Anterior cingulate cortex (tissue), 58 donors: ENCODE measurements around the gene LRTM1.

Source experiments
- DNase-seq, 58 donors: peaks; one replicate each; lab custom pipeline; 2025; lab: John Stamatoyannopoulos, UW

LRTM1 gene

DNA sequence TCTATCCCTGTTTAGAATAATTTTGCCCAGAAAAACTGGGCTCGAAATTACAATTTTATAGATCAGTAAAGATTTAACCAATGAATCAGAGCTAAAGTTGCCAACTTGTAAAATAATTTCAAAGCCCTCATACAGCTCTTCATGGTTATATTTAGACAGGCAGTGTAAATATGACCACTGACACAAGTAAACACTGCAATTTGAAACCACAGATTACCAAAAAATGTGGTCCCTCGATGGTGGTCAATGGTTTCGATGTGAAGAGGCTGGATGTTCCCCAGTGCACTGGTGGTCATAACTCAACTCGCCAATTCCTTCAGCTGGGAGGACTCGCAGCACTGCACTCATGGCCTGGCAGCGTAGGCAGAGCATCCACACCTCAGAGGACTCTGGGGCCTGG is 28.6 kb downstream of the LRTM1 start:
- no peak for DNase-seq

DNA sequence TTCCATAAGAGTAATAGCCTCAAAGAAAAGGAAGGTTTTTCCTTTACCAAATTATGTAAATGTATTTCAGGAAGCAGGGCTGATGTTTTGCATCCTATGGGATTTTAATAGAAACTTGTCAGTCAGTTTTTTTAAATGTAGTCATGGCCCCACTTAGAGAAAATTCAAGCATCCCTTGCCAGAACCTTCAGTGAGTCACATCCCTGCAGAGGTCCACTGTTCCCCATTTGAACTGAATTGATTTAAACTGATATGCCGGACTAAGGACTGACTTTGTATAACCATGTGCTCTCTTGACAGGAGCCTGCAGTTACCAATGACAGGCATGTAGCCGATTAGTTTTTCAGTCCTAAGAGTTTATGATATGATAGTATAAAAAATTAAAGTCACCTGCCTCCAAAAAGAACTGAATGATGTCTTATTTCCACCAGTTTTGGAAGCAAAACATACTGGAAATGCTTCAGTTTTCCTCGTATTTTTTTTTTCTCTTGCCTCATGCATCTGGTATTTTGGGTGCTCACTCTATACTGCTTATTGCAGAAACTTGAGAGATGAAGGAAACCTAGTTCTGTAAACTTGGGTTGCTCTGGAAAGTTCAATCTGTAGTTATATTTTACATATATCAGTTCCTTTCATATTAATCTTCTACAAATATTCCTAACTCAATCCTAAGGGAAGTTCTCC is 30.7 kb downstream of the LRTM1 start:
- no peak for DNase-seq

DNA sequence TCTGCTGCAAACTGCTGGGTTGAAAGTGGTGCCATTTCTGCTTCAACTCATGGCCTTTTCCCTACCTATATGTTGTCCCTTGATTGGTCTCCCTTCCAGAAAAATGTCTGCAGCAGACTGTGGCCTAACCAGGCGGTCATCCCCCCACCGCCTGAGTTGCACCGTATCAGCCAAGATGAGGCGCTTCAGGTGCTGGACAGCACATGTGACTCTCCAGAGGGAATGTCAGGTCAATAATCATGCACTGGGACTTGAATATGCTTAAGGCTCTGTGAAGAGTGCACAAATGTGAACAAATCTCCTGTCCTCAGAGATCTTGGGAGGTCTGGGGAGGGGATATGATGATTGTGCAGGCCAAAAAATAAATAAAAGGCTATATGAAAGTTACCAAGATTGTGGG is 32.2 kb downstream of the LRTM1 start:
- DNase-seq: no peak

DNA sequence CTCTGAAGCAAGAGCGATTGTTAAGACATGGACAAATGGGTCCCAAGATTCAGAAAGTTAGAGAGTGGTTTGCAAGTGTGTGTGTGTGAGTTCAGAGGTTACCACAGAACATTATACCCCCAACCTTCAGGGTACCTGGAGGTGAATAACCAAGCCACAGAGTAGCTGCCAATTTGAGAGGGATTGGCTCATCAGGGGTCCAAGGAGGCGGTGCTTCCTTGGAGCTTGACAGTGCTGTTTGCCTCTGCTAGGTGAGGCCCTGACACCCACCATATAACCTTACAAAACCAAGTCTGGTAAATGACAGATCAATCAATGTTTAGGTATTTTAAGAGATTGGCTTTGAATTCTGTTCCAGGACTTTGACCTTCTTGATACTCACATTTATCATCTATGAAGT is 35.7 kb downstream of the LRTM1 start:
- DNase-seq: no peak

DNA sequence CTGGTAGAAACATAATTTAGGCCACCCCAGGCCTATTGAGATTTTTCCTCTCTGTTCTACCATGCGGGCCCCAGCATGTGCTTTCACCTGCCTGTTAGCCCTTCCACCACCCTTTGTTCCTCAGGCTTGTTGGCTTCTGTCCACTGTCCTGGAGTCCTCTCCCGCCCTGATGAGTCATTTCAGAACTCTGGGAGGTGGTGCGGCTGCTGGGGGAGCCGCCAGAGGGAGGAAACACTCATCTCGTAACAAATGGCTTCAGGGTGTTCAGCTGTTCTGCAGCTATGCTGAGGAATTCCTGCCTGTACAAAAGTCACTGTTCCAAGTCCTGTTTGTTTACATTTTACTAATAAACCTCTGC is 36.3 kb downstream of the LRTM1 start:
- peak in 47 of 58 donors; percentile 4 to 77 (median 27) for DNase-seq

DNA sequence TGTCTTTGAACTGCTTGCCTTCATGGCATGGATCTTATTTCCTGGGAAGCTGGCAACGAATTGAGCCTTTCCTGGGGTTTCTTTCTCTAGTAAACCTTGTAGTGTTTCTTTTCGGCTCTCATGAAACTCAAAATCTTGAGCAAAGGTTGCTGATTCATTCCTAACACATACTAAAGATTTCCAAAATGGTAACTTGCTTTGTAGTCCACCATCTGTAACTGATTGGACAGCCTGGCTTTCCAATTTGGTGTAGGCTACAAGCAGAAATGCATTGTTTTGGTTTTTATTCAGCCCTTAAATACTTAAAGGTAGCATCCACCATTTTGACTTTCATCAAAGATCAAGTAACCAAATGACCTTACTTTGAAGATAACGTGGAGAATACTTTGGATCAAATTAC is 38.1 kb downstream of the LRTM1 start:
- peak in 1 of 58 donors; percentile 7 for DNase-seq

DNA sequence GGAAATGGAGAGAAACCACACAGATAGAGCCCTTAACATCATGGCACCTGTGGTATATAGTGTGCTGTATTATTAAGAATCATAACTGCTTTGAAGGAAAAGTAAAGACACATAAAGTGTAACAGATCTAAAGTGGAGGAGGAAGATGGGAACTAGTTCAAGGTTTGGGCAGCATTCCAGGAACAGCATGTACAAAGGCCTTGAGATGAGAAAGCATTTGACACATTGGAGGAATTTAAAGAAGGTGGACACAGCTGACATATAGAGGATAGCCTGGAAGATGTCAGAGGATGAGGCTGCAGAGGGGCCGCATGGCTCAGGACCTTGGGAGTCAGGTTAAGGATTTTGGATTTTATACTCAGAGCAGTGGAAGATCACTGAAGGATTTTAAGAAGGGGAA is 39.0 kb downstream of the LRTM1 start:
- DNase-seq: peak in 3 of 58 donors; percentile 2 to 29 (median 27)

DNA sequence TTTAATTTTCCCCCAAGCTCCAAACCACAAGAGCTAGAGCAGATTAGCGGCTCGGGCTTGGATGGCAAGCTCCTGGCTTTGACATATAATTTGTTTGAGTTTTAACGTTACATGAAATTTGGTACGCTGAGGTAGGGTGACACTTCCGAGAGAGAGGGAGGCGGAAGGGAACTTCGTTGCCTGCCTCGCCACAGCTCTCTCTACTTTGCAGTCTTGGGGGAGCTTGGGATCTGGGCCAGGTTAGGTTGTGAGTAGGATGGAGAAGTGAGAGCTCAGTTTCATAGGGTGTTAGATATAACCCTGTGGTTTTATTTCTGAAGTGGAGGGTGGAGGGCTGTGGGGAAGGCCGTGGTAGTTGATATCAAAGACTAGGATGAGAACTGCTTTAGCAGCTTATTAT is 39.7 kb downstream of the LRTM1 start:
- DNase-seq: peak in 15 of 58 donors; percentile 1 to 51 (median 18)

DNA sequence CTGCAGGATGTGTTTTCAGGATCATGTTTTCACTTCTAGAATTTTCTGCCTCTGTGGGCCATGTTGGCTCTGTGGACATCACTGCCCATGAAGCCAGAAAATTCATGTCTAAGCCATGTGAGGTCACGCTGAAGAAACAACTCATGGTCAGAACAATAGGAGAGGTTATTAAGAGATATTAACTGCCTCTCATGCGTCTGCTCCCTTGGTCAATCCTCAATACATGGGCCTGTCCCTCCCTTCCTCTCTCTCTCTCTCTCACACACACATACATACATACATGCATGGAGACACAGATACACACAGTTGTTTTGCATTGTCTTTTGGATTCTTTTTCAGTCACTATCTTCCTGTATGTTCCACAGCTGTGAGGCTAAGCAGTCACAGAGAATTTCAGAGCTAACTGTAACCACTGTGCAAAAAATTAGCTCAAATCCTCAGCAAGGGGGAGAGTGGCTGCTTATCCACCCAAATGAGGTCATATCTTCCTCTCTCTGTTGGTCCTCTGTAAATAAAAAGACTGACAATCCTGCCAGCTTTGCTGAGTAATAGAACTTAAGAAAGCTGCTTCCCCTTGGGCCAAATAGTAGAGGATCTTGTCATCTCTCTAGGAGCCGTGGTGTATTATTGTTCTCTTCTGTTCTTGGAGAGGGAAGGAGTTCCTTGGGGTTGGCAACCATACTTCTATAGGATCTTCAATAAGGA is 45.6 kb downstream of the LRTM1 start:
- no peak for DNase-seq

DNA sequence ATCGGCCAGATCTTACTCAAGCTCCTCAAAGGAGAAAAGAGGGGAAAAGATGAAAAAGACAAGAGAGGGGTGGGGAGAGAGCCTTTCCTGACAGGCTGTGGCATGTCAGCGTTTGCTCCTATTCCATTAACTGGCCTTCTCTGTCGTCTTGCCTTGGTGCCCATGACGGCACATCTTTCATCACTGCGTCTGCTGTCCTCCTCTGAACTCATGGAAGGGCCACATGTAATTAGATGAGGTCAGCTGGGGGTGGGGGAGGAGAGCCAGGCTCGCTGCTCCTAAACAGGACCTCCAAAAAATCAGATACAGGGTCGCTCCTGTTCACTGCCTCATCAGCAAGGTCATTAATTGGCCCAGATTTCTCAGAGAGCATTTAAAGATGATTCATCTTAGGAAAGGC is 49.7 kb downstream of the LRTM1 start:
- no peak for DNase-seq

DNA sequence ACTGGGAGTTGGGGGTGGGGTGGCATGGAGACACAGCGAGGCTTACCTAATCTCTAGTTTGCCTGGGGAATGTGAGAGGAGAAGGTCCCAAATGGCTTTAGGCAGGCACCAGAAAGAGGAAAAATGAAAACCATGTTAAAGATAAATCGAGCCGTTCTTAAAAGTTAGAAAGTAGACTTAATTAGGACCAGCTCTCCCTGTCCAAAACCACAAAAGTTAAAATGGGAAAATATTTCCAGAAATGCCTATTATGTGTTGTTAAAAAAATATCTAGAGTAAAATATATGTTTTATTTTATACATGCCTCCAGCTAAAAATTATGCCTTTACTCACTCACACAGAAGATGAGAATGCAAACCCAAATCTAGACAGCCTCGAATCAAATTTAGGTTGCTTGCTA is 50.1 kb downstream of the LRTM1 start:
- DNase-seq: no peak

DNA sequence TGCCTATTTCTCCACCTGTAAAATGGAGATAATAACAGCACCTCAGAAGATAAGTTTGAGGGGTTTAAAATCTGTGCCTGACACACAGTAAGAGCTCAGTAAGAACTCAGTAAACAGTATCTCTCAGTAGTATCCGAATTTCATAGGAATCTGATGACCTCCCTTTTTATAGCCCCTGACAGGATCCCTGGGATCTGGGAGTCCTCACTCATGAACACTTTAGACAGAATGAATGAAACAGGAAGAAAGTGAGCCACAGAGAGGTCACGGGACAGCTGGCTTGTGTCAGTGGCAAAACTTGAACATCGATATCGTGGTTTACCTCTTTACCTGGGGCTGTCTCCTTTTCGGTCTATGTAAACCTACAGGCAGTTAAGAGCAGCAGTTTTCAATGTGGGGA is 51.2 kb downstream of the LRTM1 start:
- DNase-seq: no peak

DNA sequence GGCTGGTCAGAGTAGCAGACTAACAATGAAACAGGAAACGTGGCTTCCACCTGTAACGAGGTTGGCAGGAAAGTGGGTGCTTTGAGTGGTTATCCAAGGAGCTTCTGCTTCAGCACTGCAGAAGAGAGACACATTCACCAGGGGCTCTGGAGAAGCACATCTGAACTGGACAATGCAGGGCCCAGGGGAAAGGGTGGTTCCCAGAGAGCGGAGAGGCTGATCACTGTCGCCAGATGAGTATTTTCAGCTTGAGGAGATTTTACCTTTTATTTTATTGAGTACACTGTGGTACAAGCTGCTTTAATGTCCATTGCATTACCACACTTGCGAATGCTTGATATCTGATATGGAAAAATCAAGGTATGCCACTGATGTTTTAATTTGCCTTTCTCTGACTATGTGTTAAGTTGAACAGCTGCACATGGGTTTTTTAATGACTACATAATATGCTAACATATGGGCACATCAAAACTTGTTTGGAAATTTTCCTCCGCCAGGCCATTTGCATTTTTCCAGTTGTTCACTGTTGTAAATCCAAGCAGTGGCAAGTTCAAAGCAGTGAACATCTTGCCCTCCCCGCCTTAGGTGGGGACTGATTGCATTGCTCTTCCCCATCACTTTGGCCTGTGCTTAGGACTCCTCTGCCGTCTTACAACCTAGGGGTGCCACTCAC is 52.1 kb downstream of the LRTM1 start:
- DNase-seq: no peak

DNA sequence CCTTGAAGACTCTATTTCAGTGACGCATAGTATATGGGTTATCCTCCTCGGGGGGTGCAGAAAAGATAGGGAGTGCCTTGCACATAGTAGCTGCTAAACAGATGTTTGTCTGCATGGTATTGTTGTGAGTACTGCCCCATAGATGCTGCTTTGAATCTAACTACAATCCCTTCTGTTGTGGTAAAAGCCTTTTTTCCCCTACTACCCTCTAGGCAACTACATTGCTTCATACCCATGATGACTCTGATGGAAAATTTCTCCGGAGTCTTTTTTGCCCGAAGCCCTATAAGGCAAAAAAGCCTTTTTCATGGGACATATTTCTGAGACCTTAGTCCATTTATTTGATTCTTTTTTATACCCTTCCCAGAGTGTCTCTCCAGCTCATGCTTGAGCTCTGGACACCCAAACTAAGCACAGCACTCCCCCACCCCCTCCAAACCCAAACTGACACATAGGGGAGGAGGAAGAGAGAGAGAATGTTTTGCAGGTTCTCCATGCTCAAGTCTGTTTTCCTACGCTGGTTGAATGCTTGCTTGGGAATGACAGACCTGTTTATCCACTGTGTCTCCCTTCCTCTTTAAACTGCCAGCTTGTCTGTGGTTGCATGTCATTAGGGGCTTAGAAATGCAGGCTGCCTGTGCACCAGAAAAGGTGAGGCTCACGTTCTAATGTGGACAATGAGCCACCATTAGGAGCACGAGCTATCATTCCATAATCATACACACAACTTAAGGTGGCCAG is 52.9 kb downstream of the LRTM1 start:
- no peak for DNase-seq

DNA sequence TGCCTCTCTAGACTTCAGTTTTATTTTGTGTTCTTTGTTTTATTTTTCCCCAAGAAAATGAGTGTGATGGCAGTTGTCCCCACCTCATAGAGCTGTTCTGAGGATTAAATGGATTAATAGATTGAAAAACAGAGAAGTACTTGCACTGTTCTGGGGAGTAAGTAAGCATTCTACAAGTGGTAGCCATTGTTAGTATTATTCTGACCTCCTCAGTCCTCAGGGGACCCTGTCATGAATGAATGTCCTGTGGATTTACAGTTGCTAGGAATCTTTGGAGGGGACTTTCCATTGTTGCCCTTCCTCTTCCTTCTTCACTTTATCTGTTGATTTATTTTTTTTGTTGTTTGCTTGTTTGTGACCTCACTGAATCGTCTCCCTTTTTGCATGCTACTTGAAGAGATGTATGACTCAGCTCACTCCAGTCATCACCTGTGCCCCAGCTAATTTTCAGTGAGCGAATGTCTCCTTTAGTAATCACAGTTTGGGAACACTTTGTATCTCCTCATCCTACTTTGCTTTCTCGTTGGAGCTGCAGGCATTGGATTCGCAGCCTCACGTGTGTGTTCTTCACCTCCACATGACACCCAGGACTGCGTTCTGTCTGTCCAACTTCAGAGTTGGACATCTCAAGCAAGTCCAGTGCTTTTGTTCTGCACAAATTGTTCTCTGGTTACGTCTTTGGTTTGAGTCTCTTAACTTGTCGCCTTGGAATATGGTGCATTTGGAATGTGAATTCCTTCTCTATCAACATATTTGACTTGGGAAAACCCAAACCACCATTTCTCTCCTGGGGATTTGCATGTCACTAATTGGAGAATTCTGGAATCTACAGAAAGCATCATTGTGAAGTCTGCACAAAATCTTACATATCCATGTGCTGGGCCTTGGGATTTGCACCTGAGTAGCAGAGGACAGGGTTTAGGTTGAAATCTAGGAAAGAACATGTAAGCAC is 54.5 kb downstream of the LRTM1 start:
- no peak for DNase-seq

DNA sequence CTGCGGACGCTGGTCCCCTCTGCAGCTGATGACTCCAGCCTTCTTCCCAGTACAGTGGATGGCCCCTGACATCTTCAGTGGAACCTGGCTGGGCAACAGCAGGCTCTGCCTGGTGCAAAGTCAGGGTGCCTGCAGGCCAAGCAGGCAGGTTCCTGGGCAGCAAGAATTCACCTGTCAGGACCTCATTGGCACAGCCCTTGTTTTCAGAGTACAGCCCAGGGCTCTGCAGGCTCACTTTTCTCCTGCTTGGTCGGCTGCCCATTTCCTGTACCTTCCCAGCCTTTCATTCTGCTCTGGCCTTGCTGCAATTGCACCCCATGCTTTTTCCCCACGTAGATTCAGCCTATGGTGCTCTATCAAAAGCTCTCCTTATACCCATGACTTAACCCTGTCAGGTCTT is 56.0 kb downstream of the LRTM1 start:
- DNase-seq: no peak

DNA sequence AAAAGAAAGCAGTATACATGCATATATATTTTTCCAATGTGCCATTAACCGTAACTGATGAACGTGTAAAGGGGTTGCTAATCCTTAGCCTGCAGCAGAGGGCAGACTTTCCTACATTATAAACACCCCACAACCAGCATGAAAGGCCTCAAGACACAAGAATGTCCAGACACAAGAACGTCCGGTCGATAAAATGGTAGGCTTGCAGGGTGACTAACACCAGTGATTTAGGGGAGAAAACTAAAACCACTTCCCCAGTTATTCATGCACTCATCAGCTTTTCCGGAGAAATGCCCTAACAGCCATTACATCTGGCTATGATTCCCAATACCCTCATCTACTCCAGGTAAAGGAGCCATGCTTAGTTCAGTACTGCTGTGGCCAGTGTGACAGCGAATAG is 57.4 kb downstream of the LRTM1 start:
- DNase-seq: peak in 17 of 58 donors; percentile 2 to 31 (median 14)
